ENCODE measurements around the gene PDLIM7. TPM values are rescaled to one million over a fixed set of nuclear protein-coding genes. Genes with fewer than 3 reads are reported as not detected.

Gene PDLIM7
- total RNA-seq, 2 experiments from 2014 or later: 41.9 to 50.2 TPM

DNA sequence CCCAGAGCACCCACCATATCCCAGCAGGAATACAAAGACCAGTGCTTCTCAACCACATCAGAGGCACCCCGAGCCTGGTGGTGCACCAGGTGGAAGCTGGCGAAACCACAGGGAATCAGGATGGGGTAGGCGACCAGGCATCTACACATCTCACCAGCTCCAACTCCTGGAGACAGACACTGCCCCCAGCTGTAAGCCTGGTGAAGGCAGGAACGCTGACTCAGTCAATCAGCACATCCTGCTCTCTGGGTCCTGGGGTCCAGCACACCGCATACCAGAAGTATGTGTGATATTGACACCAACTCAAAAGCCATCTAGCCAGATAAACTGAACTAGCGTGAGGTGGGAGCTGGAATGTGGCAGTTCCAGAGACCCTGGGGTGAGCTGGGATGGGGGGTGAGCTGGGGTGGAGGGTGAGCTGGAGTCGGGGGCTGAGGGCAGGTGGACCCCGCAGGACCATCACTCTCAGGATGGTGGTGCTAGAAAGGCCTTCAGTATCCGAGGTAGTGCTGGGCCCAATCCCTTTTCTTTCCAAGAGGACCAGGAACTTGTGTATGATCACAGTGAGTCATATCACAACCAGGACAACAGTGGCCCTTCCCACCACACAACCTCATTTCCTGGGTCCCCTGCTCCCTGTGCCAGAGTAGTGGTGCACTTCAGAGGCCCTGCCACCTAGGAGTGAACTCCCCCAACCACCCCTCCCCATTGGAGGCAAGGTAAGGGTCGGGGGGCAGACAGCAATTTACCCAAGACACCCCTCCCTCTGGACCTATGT, 26.5 kb downstream of the PDLIM7 start:
- Mint-ChIP-seq H3K4me1 (peaks cover 19% of the 10 kb centered on the region), H3K9me3 (ENCODE audit: low read depth) (no peaks in the 10 kb centered on the region), H3K4me3 (no peak overlapping the region), H3K27ac (no peak overlapping the region), H3K27me3 (peaks cover 4% of the 10 kb centered on the region), H3K36me3 (ENCODE audit: low read depth) (peaks cover 3% of the 10 kb centered on the region)
- ChIA-PET CTCF (interaction anchor here (0.9 to 1.1 kb wide), 4 partner anchors 10 to 39 kb away, joined by 3 to 5 read pairs (median 4); no protein-coding TSS in a partner anchor), POLR2A (no interaction called here)
- no peak for DNase-seq
- intact Hi-C loops (cut with DNase I, micrococcal nuclease): no loop called here
- ATAC-seq: no peak

DNA sequence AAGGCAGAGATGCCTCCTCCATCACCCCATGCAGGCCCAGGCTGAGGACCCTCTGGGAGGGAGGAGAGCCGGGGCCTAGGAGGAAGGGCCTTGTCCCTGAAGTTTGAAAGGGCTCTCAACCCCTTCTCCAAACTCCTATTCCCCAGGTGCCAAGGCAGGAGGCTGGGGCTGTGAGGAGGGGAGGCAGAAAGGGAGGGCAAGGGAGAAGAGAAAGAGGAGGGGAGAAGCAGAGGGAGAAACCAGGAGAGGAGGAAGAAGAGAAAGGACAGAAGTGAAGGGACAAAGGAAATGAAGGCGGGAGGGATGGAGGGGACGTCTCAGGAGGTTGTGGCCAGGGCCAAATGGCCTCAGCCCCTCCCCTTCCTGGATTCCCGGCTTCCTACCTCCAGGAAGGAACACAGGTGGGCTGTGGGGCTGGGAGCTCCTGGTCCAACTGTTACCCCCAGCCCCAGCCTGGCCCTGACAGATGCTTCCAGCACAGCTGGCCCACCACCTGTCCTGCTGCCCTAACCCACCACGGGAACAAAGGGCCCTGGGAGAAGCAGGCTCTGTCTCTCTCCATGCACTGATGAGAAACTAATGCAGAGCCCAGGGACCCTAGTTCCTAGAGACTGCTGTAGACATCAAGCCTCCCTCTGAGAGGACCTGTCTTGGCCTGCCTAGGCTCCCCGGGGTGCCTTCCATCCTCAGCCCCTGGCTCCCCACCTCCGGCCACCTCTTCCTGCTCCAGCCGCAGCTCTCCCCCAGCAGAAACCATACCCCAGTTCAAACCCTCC, 27.5 kb downstream of the PDLIM7 start:
- intact Hi-C loops (cut with DNase I, micrococcal nuclease): no loop called here
- ChIA-PET POLR2A (no interaction called here), CTCF (interaction anchor here (0.9 to 1.6 kb wide), 4 partner anchors 13 to 79 kb away, joined by 3 to 5 read pairs (median 4); no protein-coding TSS in a partner anchor)
- Mint-ChIP-seq H3K27ac (no peak overlapping the region), H3K9me3 (ENCODE audit: low read depth) (no peaks in the 10 kb centered on the region), H3K4me3 (no peak overlapping the region), H3K36me3 (ENCODE audit: low read depth) (peaks cover 11% of the 10 kb centered on the region), H3K27me3 (peaks cover 4% of the 10 kb centered on the region), H3K4me1 (peaks cover 10% of the 10 kb centered on the region)
- DNase-seq: no peak
- ATAC-seq: no peak

DNA sequence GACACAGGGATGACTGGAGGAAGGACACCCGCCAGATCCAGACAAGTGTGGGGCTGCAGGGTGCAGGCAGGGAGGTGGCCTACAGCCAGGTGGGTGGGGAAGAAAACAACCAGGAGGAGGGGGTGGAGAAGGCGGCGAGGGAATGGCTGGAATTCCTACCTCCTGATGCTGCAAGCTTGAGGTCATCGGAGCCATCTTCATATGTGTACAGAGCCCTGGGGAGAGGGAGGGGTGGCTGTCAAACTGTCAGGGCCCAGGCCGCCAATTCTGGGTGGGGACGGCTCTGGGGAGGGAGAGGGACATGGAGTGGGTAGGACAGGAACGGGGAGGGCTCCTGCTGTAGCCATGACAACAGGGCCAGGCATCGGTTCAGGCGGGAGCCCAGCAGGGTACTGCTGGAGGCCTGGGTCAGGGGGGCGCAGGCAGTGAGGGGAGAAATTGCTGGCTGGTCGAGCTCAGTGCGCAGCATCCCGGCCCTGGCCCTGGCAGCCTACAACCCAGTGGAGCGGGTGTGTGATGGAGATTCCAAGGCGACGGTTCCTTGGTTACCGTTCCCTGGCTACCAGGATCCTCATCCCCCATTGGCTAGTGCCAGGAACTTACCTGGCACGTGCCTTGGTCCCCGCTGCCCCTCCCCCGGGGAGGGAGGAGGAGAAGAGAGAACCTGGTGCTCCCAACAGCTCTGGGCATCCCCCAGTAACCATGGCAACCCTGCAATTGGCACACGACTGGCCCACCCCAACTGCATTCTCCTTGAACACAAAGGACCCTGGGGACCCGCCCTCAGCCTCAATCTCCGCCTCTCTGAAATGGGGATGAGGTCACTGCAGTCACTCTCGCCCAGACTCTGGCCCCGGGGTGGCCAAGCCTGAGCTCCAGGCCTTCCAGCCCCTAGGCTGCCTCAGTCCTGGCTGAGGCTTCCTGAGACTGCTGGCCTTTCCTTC, 28.4 kb downstream of the PDLIM7 start:
- Mint-ChIP-seq H3K9me3 (ENCODE audit: low read depth) (no peaks in the 10 kb centered on the region), H3K27ac (no peak overlapping the region), H3K36me3 (ENCODE audit: low read depth) (peaks cover 10% of the 10 kb centered on the region), H3K4me1 (peaks cover 6% of the 10 kb centered on the region), H3K27me3 (peaks cover 2% of the 10 kb centered on the region), H3K4me3 (no peak overlapping the region)
- intact Hi-C loops (cut with DNase I, micrococcal nuclease): no loop called here
- CTCF ChIA-PET: interaction anchor here (0.6 to 1.6 kb wide), 3 partner anchors 12 to 80 kb away, joined by 3 to 5 read pairs (median 4); no protein-coding TSS in a partner anchor
- ATAC-seq (no peak), DNase-seq (no peak)
- POLR2A ChIA-PET: no interaction called here

DNA sequence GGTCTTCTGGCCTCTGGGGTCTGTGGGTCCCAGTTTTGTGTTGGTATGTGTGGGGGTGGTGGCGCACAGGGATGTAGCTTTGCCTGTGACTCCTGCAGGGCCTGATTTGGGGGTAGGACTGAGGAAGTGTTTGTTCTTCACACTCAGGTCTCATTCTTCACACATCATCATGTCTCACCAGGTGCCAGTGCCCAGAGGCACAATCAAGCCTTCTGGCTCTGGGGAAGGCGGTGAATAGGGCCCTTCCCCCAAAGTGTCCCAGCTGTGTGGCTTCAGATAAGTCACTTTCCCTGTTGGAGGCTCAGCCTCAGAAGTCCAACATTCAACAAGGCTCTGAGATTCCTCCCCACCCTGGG, 29.1 kb downstream of the PDLIM7 start:
- no peaks in the 10 kb centered on the region for H3K9me3 Mint-ChIP-seq (ENCODE audit: low read depth)
- H3K4me3 Mint-ChIP-seq: no peak overlapping the region
- DNase-seq (no peak), ATAC-seq (no peak)
- ChIA-PET CTCF (interaction anchor here (0.6 kb wide), 1 partner anchor 79 kb away, joined by 3 read pairs; no protein-coding TSS in a partner anchor), POLR2A (no interaction called here)
- peaks cover 9% of the 10 kb centered on the region for H3K36me3 Mint-ChIP-seq (ENCODE audit: low read depth)
- H3K27ac Mint-ChIP-seq: no peak overlapping the region
- H3K27me3 Mint-ChIP-seq: no peaks in the 10 kb centered on the region
- H3K4me1 Mint-ChIP-seq: peaks cover 5% of the 10 kb centered on the region
- intact Hi-C loops (cut with DNase I, micrococcal nuclease): no loop called here

DNA sequence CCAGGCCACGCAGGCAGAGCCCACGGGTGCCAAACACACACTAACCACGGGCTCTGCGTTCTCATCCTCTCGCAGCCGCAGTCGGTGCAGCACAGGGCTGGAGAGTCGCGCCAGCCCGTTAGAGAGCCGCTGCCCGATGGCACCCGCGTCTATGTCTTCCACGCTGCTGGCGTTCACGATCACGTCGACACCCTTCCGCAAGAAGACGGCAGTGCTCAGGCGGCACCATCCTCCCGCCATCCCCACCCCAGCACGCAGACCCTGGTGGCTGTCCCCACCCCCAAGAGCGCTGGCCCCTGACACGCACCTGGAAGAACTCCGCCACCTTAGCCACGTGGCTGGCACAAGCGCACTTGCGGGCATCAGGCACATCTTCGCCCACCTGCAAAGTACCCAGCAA, 30.0 kb downstream of the PDLIM7 start:
- ChIA-PET CTCF (no interaction called here), POLR2A (interaction anchor here (0.5 kb wide), 1 partner anchor 10 kb away, joined by 3 read pairs; no protein-coding TSS in a partner anchor)
- intact Hi-C loops (cut with DNase I, micrococcal nuclease): no loop called here
- Mint-ChIP-seq H3K36me3 (ENCODE audit: low read depth) (peaks cover 9% of the 10 kb centered on the region), H3K9me3 (ENCODE audit: low read depth) (no peaks in the 10 kb centered on the region), H3K4me1 (peaks cover 5% of the 10 kb centered on the region), H3K27ac (no peak overlapping the region), H3K27me3 (no peaks in the 10 kb centered on the region), H3K4me3 (no peak overlapping the region)
- ATAC-seq: no peak
- DNase-seq: no peak

DNA sequence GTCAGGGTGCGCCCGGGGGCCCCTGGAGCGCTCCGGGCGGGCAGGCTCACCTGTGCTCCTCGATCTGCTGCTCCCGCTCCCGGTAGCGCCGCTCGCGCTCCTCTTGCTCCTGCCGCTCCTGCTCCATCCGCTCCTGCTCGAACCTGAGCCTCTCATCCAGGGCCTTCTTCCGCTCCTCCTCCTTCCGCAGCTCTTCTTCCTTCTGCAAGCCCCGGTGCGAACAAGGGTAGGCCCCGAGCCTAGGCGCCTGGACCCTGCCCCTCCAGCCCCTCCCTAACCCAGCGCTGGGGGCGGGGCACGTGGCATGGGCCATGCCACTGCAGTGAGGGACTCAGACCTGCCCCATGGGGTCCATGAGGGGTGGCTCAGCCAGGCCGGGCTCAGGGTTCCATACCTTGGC, 30.5 kb downstream of the PDLIM7 start:
- intact Hi-C loops (cut with DNase I, micrococcal nuclease): no loop called here
- Mint-ChIP-seq H3K27ac (no peak overlapping the region), H3K27me3 (no peaks in the 10 kb centered on the region), H3K4me1 (peaks cover 10% of the 10 kb centered on the region), H3K4me3 (no peak overlapping the region), H3K9me3 (ENCODE audit: low read depth) (no peaks in the 10 kb centered on the region), H3K36me3 (ENCODE audit: low read depth) (peaks cover 9% of the 10 kb centered on the region)
- ChIA-PET CTCF (no interaction called here), POLR2A (no interaction called here)
- DNase-seq (no peak), ATAC-seq (no peak)

DNA sequence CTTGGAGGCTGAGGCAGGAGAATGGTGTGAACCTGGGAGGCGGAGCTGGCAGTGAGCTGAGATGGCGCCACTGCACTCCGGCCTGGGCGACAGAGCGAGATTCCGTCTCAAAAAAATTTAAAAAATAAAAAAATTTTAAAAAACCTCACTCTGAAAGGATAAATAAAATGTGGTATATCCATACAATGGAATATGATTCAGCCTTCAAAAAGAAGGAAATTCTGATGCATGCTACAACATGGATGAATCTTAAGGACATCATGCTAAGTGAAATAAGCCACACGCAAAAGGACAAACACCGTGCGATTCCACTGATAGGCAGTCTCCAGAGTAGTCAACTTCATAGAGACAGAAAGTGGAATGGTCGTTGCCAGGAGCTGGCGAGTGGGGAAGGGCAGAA, 32.4 kb downstream of the PDLIM7 start:
- peaks cover 5% of the 10 kb centered on the region for H3K4me1 Mint-ChIP-seq
- DNase-seq (no peak), ATAC-seq (no peak)
- ChIA-PET CTCF (interaction anchor here (2.1 kb wide), 1 partner anchor 10 kb away, joined by 9 read pairs; no protein-coding TSS in a partner anchor), POLR2A (no interaction called here)
- peaks cover 9% of the 10 kb centered on the region for H3K36me3 Mint-ChIP-seq (ENCODE audit: low read depth)
- intact Hi-C loops (cut with DNase I, micrococcal nuclease): no loop called here
- H3K9me3 Mint-ChIP-seq (ENCODE audit: low read depth): no peaks in the 10 kb centered on the region
- H3K4me3 Mint-ChIP-seq: no peak overlapping the region
- H3K27ac Mint-ChIP-seq: no peak overlapping the region
- H3K27me3 Mint-ChIP-seq: no peaks in the 10 kb centered on the region

DNA sequence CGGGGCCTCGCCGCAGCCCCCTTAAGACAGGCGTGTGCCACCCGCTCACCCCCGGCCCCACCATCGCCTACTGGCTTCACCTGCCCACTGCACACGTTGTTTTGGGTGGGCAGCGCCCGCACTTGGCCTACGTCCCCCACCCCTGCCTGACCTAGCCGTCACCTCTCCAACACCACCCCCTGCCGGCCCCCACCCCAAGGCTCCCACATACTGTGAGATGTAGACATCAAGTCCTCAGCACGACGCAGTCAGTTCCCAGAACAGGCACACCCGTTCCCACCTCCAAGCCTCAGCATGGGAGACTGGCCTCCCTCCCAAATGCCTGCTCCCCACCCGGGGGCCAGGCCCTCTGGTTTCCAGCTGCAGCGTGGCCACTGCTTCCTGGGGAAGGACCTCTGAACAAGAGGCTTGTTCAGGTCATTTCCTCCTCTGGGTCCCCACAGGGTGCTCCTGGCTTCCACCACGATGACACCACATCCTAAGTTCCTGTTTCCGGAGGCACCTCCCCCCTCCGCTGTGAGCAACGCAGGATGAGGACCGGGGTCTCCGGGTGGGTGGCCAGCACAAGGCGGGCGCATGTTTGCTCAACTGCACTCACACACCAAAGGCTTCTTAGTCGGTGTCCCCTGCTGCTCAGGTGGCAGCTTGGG, 35.3 kb downstream of the PDLIM7 start:
- ChIA-PET CTCF (interaction anchor here (1.9 kb wide), 1 partner anchor 14 kb away, joined by 6 read pairs; no protein-coding TSS in a partner anchor), POLR2A (no interaction called here)
- H3K4me3 Mint-ChIP-seq: no peak overlapping the region
- intact Hi-C loops (cut with DNase I, micrococcal nuclease): no loop called here
- H3K27me3 Mint-ChIP-seq: no peaks in the 10 kb centered on the region
- no peak for ATAC-seq
- no peak for DNase-seq
- H3K9me3 Mint-ChIP-seq (ENCODE audit: low read depth): no peaks in the 10 kb centered on the region
- H3K36me3 Mint-ChIP-seq (ENCODE audit: low read depth): peaks cover 12% of the 10 kb centered on the region
- peaks cover 9% of the 10 kb centered on the region for H3K4me1 Mint-ChIP-seq
- no peak overlapping the region for H3K27ac Mint-ChIP-seq

DNA sequence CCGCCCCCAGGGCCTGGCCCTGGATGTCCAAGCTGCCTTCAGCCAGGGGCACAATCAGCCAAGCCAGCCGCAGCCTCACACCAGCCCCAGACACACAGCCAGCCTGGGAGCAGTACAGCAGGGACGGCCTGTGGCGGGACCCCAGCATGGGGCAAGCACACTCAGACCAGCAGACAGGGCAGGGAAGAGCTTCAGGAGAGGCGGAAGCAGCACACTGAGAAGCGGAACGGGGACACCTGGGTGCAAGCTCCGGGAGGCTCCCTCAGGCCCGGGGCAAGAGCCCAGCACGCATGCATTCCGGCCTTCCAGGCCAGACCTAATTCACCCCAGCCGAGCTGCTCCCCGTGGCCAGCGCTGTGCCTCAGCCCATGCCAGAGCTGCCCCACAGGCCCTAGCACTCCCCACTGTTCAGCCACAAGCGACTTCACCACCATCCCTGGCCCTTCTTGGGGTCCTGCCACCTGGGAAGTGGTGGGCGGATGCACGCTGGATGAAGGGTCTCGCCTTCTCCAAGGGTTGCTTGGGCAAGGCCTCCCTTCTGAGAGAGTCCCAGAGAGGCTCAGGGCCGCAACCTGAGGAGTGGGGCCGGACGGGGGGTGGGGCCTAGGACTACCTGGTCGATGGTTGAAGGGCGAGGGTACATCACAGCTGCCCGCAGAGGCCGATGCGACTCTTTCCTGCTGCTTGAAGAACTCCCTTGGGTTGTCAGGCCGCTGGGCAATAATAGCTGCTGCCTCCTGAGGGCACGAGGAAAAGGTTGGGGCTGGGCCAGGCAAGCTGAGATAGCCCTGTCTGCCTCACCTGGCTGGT, 37.4 kb downstream of the PDLIM7 start:
- ATAC-seq: no peak
- H3K4me1 Mint-ChIP-seq: peaks cover 14% of the 10 kb centered on the region

DNA sequence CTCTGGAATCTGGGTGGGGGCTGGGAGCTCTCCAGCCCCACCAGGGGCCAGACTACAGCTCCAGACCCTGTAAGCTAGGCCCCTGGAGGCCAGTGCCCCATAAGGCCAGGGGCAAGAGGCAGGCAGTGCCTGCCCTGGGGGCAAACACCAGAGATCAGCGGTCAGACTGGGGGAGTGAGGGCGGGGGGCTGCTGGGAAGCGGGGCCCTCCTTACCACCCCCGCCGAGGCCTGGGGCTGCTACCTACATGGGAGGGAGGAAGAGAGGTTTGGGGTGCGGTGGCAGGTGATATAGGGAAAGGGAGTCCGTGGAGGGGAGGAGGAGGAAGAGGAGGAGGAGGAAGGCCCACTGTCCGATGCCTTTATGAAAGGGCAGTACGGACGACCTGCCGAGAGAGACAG, 38.0 kb downstream of the PDLIM7 start:
- intact Hi-C loops (cut with DNase I, micrococcal nuclease): no loop called here

More for the DNA sequence above, 37.4 kb downstream of the PDLIM7 start:
- peaks cover 5% of the 10 kb centered on the region for H3K36me3 Mint-ChIP-seq (ENCODE audit: low read depth)
- no peak for DNase-seq
- ChIA-PET CTCF (interaction anchor here (0.6 to 1.0 kb wide), 5 partner anchors 15 to 346 kb away, joined by 3 to 6 read pairs (median 3); no protein-coding TSS in a partner anchor), POLR2A (no interaction called here)
- H3K9me3 Mint-ChIP-seq (ENCODE audit: low read depth): no peaks in the 10 kb centered on the region
- H3K27me3 Mint-ChIP-seq: no peaks in the 10 kb centered on the region
- no peak overlapping the region for H3K27ac Mint-ChIP-seq
- no peak overlapping the region for H3K4me3 Mint-ChIP-seq
- intact Hi-C loops (cut with DNase I, micrococcal nuclease): no loop called here

More for the DNA sequence above, 38.0 kb downstream of the PDLIM7 start:
- ATAC-seq (no peak), DNase-seq (no peak)
- Mint-ChIP-seq H3K4me1 (peaks cover 14% of the 10 kb centered on the region), H3K9me3 (ENCODE audit: low read depth) (no peaks in the 10 kb centered on the region), H3K4me3 (no peak overlapping the region), H3K27ac (no peak overlapping the region), H3K36me3 (ENCODE audit: low read depth) (peaks cover 5% of the 10 kb centered on the region), H3K27me3 (no peaks in the 10 kb centered on the region)
- CTCF ChIA-PET: interaction anchor here (0.6 to 8.0 kb wide), 4 partner anchors 14 to 346 kb away, joined by 3 to 188 read pairs (median 24); partner anchors contain the start of gene PFN3
- POLR2A ChIA-PET: no interaction called here

Measured in activated CD4-positive, alpha-beta T cell treated with anti-CD3 and anti-CD28 coated beads for 36 hours (primary cell).